Progenitor cell of endocrine pancreas (in vitro differentiated cells): ENCODE data around the gene M1AP. TPM values are rescaled to one million over a fixed set of nuclear protein-coding genes. Genes with fewer than 3 reads are reported as not detected.

Experiments used
- DNase-seq: peaks from one replicate; pipeline ENCODE4 v3.0.0; 2021; ENCODE audit warnings: low spot score; ENCODE audit not compliant: unreplicated experiment
- H3K27ac Mint-ChIP-seq: 2 replicates; pipeline ENCODE4 v1.8.0; 2021; ENCODE audit warnings: mild to moderate bottlenecking, moderate library complexity, mixed read lengths
- H3K27me3 Mint-ChIP-seq: 2 replicates; pipeline ENCODE4 v1.8.0; 2021; ENCODE audit warnings: mixed read lengths
- H3K36me3 Mint-ChIP-seq: 2 replicates; pipeline ENCODE4 v1.8.0; 2022; ENCODE audit warnings: mixed read lengths; ENCODE audit not compliant: insufficient read depth
- H3K4me1 Mint-ChIP-seq: 2 replicates; pipeline ENCODE4 v1.8.0; 2021; ENCODE audit warnings: low read depth, mixed read lengths
- H3K4me3 Mint-ChIP-seq: 2 replicates; pipeline ENCODE4 v1.8.0; 2021; ENCODE audit warnings: low read depth, mild to moderate bottlenecking, moderate library complexity, mixed read lengths
- H3K9me3 Mint-ChIP-seq: 2 replicates; pipeline ENCODE4 v1.8.0; 2021; ENCODE audit warnings: low read depth, mixed read lengths
- CTCF ChIP-seq: fragments of 200-600 bp; sonication (generic); IDR thresholded peaks from one replicate; pipeline ENCODE4 v1.5.0; 2021; ENCODE audit warnings: antibody characterized with exemption, mild to moderate bottlenecking; ENCODE audit not compliant: unreplicated experiment
- total RNA-seq: library from RNA; stranded (reverse); gene quantifications from 2 replicates; pipeline ENCODE4 v1.2.1, GENCODE V29; 2021

The M1AP gene
- total RNA-seq, 1 donor from 2014 or later = 2.5 TPM

GRCh38 chr2:74693213-74693612 is 45.1 kb upstream of the M1AP start:
- H3K9me3 Mint-ChIP-seq = no peaks in the 10 kb centered on the region
- TF ChIP-seq CTCF = no peak
- peaks cover 13% of the 10 kb centered on the region for H3K27me3 Mint-ChIP-seq
- no peaks in the 10 kb centered on the region for H3K36me3 Mint-ChIP-seq
- no peak overlapping the region for H3K27ac Mint-ChIP-seq
- no peak overlapping the region for H3K4me3 Mint-ChIP-seq
- DNase-seq = no peak
- H3K4me1 Mint-ChIP-seq = peaks cover 2% of the 10 kb centered on the region

GRCh38 chr2:74691929-74692328 is 43.8 kb upstream of the M1AP start:
- no peak overlapping the region for H3K4me3 Mint-ChIP-seq
- no peak for DNase-seq
- peaks cover 15% of the 10 kb centered on the region for H3K27me3 Mint-ChIP-seq
- TF ChIP-seq CTCF = no peak
- no peaks in the 10 kb centered on the region for H3K36me3 Mint-ChIP-seq
- H3K9me3 Mint-ChIP-seq = no peaks in the 10 kb centered on the region
- peaks cover 2% of the 10 kb centered on the region for H3K4me1 Mint-ChIP-seq
- no peak overlapping the region for H3K27ac Mint-ChIP-seq

- Mint-ChIP-seq H3K36me3 (peaks cover under 1% of the 10 kb centered on the region), H3K27me3 (peaks cover 12% of the 10 kb centered on the region), H3K9me3 (peaks cover 3% of the 10 kb centered on the region), H3K4me1 (peaks cover 2% of the 10 kb centered on the region), H3K4me3 (no peak overlapping the region), H3K27ac (no peak overlapping the region)
- DNase-seq = no peak
- TF ChIP-seq CTCF = peak; percentile 80
Measured at GRCh38 chr2:74690571-74690970, 42.4 kb upstream of the M1AP start.

GRCh38 chr2:74689671-74690070 is 41.5 kb upstream of the M1AP start:
- no peak for TF ChIP-seq CTCF
- Mint-ChIP-seq H3K4me1 (peaks cover 2% of the 10 kb centered on the region), H3K27ac (no peak overlapping the region), H3K36me3 (peaks cover 1% of the 10 kb centered on the region), H3K9me3 (peaks cover 6% of the 10 kb centered on the region), H3K27me3 (peaks cover 7% of the 10 kb centered on the region), H3K4me3 (no peak overlapping the region)
- no peak for DNase-seq

GRCh38 chr2:74688881-74689280 is 40.8 kb upstream of the M1AP start:
- no peak overlapping the region for H3K4me3 Mint-ChIP-seq
- H3K27ac Mint-ChIP-seq = no peak overlapping the region
- H3K9me3 Mint-ChIP-seq = peaks cover 6% of the 10 kb centered on the region
- peaks cover 2% of the 10 kb centered on the region for H3K4me1 Mint-ChIP-seq
- peaks cover 1% of the 10 kb centered on the region for H3K36me3 Mint-ChIP-seq
- peaks cover 7% of the 10 kb centered on the region for H3K27me3 Mint-ChIP-seq
- no peak for DNase-seq
- no peak for TF ChIP-seq CTCF
